GM12801 (cell line): ENCODE results near the gene IL9.

ENCODE experiments used
- TF ChIP-seq, protein P1 (sequence below): IDR thresholded peaks from one replicate; pipeline ENCODE4 v1.5.1; 2011; ENCODE audit warnings: control low read depth; ENCODE audit not compliant: insufficient read length; ENCODE audit errors: extremely low read depth

The IL9 gene

GRCh38 chr5:135883026-135883425 is 12.6 kb downstream of the IL9 start:
- TF ChIP-seq, protein P1, sequence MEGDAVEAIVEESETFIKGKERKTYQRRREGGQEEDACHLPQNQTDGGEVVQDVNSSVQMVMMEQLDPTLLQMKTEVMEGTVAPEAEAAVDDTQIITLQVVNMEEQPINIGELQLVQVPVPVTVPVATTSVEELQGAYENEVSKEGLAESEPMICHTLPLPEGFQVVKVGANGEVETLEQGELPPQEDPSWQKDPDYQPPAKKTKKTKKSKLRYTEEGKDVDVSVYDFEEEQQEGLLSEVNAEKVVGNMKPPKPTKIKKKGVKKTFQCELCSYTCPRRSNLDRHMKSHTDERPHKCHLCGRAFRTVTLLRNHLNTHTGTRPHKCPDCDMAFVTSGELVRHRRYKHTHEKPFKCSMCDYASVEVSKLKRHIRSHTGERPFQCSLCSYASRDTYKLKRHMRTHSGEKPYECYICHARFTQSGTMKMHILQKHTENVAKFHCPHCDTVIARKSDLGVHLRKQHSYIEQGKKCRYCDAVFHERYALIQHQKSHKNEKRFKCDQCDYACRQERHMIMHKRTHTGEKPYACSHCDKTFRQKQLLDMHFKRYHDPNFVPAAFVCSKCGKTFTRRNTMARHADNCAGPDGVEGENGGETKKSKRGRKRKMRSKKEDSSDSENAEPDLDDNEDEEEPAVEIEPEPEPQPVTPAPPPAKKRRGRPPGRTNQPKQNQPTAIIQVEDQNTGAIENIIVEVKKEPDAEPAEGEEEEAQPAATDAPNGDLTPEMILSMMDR, result no peak

- TF ChIP-seq, protein P1, result no peak
Measured at GRCh38 chr5:135881819-135882218, 13.8 kb downstream of the IL9 start.

DNA sequence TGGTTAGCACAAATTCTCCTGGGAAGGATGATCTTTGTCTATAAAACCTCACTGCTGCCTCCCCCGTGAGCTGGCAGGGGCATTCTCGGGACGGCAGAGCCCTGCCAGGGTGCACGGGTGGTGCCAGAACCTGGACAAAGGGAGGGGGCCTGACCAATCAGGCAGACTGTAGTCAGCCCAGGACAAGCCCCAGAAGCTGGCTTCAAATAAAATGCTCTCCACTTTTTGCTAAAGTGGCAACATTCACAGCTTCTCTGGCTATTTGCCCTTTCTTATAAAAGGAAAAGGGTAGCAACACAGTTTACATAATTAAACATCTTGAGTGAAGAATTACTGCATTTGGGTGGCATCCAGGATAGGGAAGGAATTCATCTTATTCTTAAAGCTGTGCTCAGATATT is 14.4 kb downstream of the IL9 start:
- TF ChIP-seq, protein P1, result no peak

DNA sequence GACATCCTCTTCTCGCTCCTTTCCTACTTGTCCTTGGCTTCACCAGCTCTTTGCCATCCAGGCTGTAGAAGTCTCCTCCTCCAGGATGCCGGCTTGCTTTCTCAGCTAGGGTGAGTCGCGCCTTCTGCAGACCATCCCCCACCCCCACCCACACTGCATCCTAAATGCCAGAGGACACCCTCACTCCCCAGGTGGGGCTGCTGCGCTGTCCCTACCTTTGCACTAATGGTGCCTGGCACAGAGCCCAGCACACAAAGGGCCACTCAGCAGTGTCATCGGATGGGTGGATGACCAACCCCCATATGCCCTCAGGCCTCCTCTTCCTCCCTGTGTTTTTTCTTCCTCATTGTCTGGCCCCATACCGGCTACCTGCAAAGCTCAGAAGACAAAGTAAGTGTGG is 14.8 kb downstream of the IL9 start:
- TF ChIP-seq, protein P1, result no peak

- TF ChIP-seq, protein P1, result no peak
Measured at GRCh38 chr5:135880278-135880677, 15.4 kb downstream of the IL9 start.

GRCh38 chr5:135879591-135879990 is 16.1 kb downstream of the IL9 start:
- TF ChIP-seq, protein P1, result no peak

DNA sequence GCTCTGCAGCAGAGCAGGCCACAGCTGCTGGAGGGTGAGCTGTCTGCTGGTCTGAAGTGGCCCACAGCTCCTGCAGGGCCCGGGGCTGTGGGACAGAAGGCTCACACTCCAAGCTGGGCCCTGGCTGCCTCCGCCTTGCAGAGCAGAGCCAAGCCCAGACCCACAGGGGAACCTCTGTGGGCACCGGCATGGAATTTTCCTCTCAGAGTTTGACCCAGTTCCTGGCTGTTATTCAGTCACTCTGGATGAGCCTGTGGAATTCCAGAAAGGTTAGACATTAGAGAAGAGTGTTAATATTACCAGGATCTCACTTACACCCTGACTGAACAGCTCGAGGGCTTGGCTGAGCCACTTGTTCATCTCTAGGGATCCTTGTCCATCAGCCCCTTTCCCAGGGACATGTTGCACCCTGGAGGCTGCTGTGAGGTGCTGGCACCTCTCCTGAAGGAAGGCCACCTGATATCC is 17.5 kb downstream of the IL9 start:
- TF ChIP-seq, protein P1, result no peak
